Body of pancreas (tissue), 4 donors: ENCODE data around the gene RMDN3.

ENCODE experiments used
- POLR2A ChIP-seq, 3 donors: fragments of 450-650 bp; IDR thresholded peaks; one replicate each; pipeline ENCODE4 v1.6.1; 2016; ENCODE audit warnings: antibody characterized with exemption in 3 of 3, mild to moderate bottlenecking in 2 of 3
- TF ChIP-seq, protein P1 (sequence below), 7 experiments: fragments of 450-650 bp in 4 of 7; fragments of 200-600 bp in 3 of 7; sonication (generic) in 3 of 7; IDR thresholded peaks; one replicate each; pipeline ENCODE4 v1.5.1; 2016 to 2019; ENCODE audit warnings: antibody characterized with exemption in 7 of 7

DNA sequence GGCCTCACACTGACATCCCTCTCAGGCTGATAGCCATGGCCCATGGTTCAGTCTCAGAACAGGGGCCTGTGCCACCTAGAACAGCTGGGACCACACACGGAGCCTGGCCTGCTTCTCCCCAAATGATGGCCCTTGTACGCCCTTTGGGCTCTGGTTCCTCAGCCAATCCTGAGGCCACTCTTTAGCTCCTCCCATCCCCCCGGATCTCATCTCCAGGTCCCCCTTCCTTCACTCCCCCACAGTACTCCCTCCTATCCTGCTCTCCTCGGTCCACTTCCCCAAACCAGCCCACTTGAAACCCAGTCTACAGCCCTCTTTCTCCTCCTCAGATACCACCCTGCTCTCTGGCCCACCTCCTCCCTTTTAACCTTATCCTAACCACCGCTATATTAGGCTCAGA lies 34.1 kb upstream of the RMDN3 start:
- TF ChIP-seq POLR2A (IDR thresholded peaks at IDR 0.05) = no peak
- TF ChIP-seq, protein P1, sequence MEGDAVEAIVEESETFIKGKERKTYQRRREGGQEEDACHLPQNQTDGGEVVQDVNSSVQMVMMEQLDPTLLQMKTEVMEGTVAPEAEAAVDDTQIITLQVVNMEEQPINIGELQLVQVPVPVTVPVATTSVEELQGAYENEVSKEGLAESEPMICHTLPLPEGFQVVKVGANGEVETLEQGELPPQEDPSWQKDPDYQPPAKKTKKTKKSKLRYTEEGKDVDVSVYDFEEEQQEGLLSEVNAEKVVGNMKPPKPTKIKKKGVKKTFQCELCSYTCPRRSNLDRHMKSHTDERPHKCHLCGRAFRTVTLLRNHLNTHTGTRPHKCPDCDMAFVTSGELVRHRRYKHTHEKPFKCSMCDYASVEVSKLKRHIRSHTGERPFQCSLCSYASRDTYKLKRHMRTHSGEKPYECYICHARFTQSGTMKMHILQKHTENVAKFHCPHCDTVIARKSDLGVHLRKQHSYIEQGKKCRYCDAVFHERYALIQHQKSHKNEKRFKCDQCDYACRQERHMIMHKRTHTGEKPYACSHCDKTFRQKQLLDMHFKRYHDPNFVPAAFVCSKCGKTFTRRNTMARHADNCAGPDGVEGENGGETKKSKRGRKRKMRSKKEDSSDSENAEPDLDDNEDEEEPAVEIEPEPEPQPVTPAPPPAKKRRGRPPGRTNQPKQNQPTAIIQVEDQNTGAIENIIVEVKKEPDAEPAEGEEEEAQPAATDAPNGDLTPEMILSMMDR (IDR thresholded peaks at IDR 0.05) = no peak
